ENCODE data around the gene LAMC3.

DNA sequence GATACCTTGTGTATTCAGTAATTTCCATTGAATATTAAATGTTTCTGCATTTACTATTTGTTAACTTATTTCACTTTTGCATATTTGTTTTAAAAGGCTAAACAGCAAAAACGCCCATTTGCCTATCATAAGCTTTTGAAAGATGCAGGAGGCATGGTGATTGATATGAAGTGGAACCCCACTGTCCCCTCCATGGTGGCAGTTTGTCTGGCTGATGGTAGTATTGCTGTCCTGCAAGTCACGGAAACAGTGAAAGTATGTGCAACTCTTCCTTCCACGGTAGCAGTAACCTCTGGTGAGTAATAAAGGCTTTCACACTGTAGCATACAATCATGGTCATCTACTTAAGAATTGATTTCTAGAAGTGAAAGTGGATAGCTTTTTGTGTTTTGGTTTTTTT lies 120.2 kb downstream of the LAMC3 start:
- TF ChIP-seq, protein P1, sequence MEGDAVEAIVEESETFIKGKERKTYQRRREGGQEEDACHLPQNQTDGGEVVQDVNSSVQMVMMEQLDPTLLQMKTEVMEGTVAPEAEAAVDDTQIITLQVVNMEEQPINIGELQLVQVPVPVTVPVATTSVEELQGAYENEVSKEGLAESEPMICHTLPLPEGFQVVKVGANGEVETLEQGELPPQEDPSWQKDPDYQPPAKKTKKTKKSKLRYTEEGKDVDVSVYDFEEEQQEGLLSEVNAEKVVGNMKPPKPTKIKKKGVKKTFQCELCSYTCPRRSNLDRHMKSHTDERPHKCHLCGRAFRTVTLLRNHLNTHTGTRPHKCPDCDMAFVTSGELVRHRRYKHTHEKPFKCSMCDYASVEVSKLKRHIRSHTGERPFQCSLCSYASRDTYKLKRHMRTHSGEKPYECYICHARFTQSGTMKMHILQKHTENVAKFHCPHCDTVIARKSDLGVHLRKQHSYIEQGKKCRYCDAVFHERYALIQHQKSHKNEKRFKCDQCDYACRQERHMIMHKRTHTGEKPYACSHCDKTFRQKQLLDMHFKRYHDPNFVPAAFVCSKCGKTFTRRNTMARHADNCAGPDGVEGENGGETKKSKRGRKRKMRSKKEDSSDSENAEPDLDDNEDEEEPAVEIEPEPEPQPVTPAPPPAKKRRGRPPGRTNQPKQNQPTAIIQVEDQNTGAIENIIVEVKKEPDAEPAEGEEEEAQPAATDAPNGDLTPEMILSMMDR (IDR thresholded peaks at IDR 0.05): no peak
- TF ChIP-seq EZH2phosphoT487 (IDR thresholded peaks at IDR 0.05) (no peak), EZH2 (IDR thresholded peaks at IDR 0.05) (no peak)

Data from neural progenitor cell (in vitro differentiated cells).